HG03108 (cell line): ENCODE measurements around the gene PCDHB12.
"Not testable (repeated sequence)": the region's sequence is repeated elsewhere in the genome, so short reads cannot be mapped to it uniquely, and the experiment has no call there.

Source experiments
- ATAC-seq: cut with Tn5 transposase; IDR thresholded peaks from one replicate; pipeline ENCODE4 v1.9.1; 2021; ENCODE audit warnings: moderate library complexity; ENCODE audit not compliant: unreplicated experiment

The PCDHB12 gene

DNA sequence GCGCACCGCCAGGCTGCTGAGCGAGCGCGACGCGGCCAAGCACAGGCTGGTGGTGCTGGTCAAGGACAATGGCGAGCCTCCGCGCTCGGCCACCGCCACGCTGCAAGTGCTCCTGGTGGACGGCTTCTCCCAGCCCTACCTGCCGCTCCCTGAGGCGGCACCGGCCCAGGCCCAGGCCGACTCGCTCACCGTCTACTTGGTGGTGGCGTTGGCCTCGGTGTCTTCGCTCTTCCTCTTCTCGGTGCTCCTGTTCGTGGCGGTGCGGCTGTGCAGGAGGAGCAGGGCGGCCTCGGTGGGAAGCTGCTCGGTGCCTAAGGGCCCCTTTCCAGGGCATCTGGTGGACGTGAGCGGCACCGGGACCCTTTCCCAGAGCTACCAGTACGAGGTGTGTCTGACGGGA lies 6.9 kb upstream of the PCDHB12 start:
- not testable (repeated sequence) for ATAC-seq

GRCh38 chr5:141210281-141210680 lies 1.8 kb downstream of the PCDHB12 start:
- ATAC-seq, result not testable (repeated sequence)

- not testable (repeated sequence) for ATAC-seq
Measured at GRCh38 chr5:141210849-141211248, 2.3 kb downstream of the PCDHB12 start.

GRCh38 chr5:141213656-141214339 lies 5.3 kb downstream of the PCDHB12 start, which contains the start of gene PCDHB13:
Gene PCDHB13 (plus strand): TSS chr5:141213919. CDS start chr5:141214124, 205 bp downstream.
- not testable (repeated sequence) for ATAC-seq

DNA sequence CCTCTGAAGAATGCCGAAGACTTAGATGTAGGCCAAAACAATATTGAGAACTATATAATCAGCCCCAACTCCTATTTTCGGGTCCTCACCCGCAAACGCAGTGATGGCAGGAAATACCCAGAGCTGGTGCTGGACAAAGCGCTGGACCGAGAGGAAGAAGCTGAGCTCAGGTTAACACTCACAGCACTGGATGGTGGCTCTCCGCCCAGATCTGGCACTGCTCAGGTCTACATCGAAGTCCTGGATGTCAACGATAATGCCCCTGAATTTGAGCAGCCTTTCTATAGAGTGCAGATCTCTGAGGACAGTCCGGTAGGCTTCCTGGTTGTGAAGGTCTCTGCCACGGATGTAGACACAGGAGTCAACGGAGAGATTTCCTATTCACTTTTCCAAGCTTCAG lies 6.1 kb downstream of the PCDHB12 start:
- ATAC-seq, result not testable (repeated sequence)

- ATAC-seq, result not testable (repeated sequence)
Measured at GRCh38 chr5:141215504-141215903, 7.0 kb downstream of the PCDHB12 start.

DNA sequence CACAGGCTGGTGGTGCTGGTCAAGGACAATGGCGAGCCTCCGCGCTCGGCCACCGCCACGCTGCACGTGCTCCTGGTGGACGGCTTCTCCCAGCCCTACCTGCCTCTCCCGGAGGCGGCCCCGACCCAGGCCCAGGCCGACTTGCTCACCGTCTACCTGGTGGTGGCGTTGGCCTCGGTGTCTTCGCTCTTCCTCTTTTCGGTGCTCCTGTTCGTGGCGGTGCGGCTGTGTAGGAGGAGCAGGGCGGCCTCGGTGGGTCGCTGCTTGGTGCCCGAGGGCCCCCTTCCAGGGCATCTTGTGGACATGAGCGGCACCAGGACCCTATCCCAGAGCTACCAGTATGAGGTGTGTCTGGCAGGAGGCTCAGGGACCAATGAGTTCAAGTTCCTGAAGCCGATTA lies 7.5 kb downstream of the PCDHB12 start:
- ATAC-seq, result not testable (repeated sequence)

- no peak for ATAC-seq
Measured at GRCh38 chr5:141223112-141223783, 14.7 kb downstream of the PCDHB12 start, which contains the start of gene PCDHB14. Gene PCDHB14 (plus strand): TSS chr5:141223343. CDS start chr5:141223506, 163 bp downstream.

- not testable (repeated sequence) for ATAC-seq
Measured at GRCh38 chr5:141224844-141225243, 16.3 kb downstream of the PCDHB12 start.

DNA sequence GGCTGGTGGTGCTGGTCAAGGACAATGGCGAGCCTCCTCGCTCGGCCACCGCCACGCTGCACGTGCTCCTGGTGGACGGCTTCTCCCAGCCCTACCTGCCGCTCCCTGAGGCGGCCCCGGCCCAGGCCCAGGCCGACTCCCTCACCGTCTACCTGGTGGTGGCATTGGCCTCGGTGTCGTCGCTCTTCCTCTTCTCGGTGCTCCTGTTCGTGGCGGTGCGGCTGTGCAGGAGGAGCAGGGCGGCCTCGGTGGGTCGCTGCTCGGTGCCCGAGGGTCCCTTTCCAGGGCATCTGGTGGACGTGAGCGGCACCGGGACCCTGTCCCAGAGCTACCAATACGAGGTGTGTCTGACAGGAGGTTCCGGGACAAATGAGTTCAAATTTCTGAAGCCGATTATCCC lies 16.9 kb downstream of the PCDHB12 start:
- ATAC-seq, result not testable (repeated sequence)

- ATAC-seq, result no peak
Measured at GRCh38 chr5:141234109-141234667, 25.7 kb downstream of the PCDHB12 start.

- not testable (repeated sequence) for ATAC-seq
Measured at GRCh38 chr5:141235922-141236321, 27.4 kb downstream of the PCDHB12 start.

DNA sequence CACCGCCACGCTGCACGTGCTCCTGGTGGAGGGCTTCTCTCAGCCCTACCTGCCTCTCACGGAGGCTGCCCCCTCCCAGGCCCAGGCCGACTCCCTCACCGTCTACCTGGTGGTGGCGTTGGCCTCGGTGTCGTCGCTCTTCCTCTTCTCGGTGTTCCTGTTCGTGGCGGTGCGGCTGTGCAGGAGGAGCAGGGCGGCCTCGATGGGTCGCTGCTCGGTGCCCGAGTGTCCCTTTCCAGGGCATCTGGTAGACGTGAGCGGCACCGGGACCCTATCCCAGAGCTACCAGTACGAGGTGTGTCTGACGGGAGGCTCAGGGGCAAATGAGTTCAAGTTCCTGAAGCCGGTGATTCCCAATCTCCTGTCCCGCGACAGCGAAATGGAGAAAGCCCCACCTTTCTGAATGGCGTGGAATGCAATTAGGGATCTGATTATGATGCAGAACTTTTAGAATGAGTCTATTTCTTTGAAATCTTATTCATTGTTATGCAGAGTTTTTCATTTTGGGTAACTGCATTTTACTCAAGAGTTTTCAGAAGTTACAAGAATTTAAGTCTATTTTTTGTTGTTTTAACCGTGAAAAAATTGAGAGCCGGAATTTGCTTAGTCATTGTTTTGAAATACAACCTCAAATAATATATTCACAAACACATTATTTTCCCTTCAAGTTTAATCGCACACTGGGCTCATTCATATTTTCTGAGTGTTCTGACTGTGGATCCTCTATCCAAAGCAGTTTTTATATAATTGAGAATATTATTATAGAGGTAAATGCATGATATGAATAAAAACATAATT lies 28.2 kb downstream of the PCDHB12 start:
- ATAC-seq, result no peak

- ATAC-seq, result no peak
Measured at GRCh38 chr5:141241496-141241895, 33.0 kb downstream of the PCDHB12 start.

- no peak for ATAC-seq
Measured at GRCh38 chr5:141245250-141245717, 36.8 kb downstream of the PCDHB12 start, which contains the start of gene PCDHB15. Gene PCDHB15 (plus strand): TSS chr5:141245395. CDS start chr5:141245579, 184 bp downstream.

GRCh38 chr5:141246971-141247370 lies 38.5 kb downstream of the PCDHB12 start:
- not testable (repeated sequence) for ATAC-seq

DNA sequence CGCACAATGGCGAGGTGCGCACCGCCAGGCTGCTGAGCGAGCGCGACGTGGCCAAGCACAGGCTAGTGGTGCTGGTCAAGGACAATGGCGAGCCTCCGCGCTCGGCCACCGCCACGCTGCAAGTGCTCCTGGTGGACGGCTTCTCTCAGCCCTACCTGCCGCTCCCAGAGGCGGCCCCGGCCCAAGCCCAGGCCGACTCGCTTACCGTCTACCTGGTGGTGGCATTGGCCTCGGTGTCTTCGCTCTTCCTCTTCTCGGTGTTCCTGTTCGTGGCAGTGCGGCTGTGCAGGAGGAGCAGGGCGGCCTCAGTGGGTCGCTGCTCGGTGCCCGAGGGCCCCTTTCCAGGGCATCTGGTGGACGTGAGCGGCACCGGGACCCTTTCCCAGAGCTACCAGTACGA lies 38.9 kb downstream of the PCDHB12 start:
- not testable (repeated sequence) for ATAC-seq

GRCh38 chr5:141250576-141250975 lies 42.1 kb downstream of the PCDHB12 start:
- no peak for ATAC-seq

DNA sequence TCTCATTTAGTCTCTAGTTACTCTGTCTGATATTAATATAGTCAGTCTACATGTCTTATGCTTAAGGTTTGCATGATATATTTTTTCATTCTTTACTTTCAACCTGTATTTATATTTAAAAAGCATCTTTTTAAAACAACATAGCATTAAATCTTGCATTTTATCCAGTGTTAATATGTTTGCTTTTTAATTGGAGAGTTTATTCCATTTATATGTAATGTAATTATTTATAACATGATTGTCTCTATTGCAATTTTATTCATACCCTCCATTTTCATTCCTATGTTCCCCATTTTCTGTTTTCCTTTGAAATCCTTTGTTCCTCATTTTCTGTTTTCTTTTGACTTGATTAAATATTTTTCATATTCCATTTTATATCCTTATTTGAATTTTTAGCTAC lies 49.9 kb downstream of the PCDHB12 start:
- ATAC-seq, result no peak

DNA sequence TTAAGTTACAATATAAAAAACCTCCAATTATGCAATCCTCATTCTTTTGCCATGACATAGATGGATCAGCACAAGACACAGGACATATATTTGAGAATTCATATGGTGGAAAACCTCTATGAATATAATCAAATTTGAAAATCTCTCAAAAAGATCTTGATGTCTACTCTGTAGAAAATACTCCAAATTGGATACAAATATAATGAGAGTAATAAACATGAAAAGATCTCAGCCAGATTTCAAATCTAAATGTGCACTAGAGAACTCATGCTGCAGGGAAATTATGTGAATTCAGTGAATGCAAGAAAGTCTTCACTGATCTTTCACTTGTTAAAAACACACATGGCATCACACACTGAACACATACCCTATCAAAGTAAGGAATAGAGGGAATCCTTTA lies 50.4 kb downstream of the PCDHB12 start:
- ATAC-seq, result no peak
